GM10248 (cell line): ENCODE measurements around the gene TBC1D2B.
"Not testable (repeated sequence)": the region's sequence is repeated elsewhere in the genome, so short reads cannot be mapped to it uniquely, and the experiment has no call there.

Experiments
- CTCF ChIA-PET: fragments of 300-600 bp; sonication (Branson Sonifier 250); formaldehyde crosslinking; extraction: SDS; loops from one replicate; lab custom pipeline; 2021; ENCODE audit warnings: antibody characterized with exemption; lab: Yijun Ruan, JAX
- POLR2A ChIA-PET: fragments of 350-650 bp; sonication (Branson Sonifier 250); formaldehyde crosslinking; extraction: SDS; loops from one replicate; lab custom pipeline; 2020; ENCODE audit warnings: antibody characterized with exemption; lab: Yijun Ruan, JAX
- DNase-seq: peaks from one replicate; pipeline ENCODE4 v3.0.0; 2012; ENCODE audit errors: extremely low spot score
- CTCF ChIP-seq: IDR thresholded peaks from 2 replicates; pipeline ENCODE4 v1.5.1; 2012; ENCODE audit warnings: mild to moderate bottlenecking, low read depth; ENCODE audit errors: extremely low read depth, missing control alignments, control extremely low read depth

Gene TBC1D2B

GRCh38 chr15:77993374-77993911 lies 84.1 kb downstream of the TBC1D2B start:
- TF ChIP-seq CTCF, result no peak
- ChIA-PET POLR2A (no interaction called here), CTCF (interaction anchor here (1.0 to 1.5 kb wide), 3 partner anchors 26 to 115 kb away, joined by 3 to 5 read pairs (median 5); no protein-coding TSS in a partner anchor)
- no peak for DNase-seq

GRCh38 chr15:77992356-77993222 lies 84.9 kb downstream of the TBC1D2B start:
- no peak for TF ChIP-seq CTCF
- no peak for DNase-seq
- CTCF ChIA-PET, result interaction anchor here (1.5 kb wide), 1 partner anchor 116 kb away, joined by 5 read pairs; no protein-coding TSS in a partner anchor
- POLR2A ChIA-PET, result no interaction called here

GRCh38 chr15:77991658-77992201 lies 85.8 kb downstream of the TBC1D2B start:
- POLR2A ChIA-PET, result not testable (repeated sequence)

GRCh38 chr15:77991029-77991406 lies 86.5 kb downstream of the TBC1D2B start:
- CTCF ChIA-PET, result no interaction called here
- DNase-seq, result no peak
- POLR2A ChIA-PET, result no interaction called here
- TF ChIP-seq CTCF, result no peak

More at GRCh38 chr15:77991658-77992201, 85.8 kb downstream of the TBC1D2B start:
- CTCF ChIA-PET, DNase-seq: not testable (repeated sequence)

- ChIA-PET POLR2A (no interaction called here), CTCF (no interaction called here)
- TF ChIP-seq CTCF, result no peak
- DNase-seq, result no peak
These were observed 88.0 kb downstream of the TBC1D2B start for GRCh38 chr15:77989296-77990143.

GRCh38 chr15:77988347-77989295 lies 88.9 kb downstream of the TBC1D2B start:
- ChIA-PET CTCF (no interaction called here), POLR2A (no interaction called here)
- DNase-seq, result no peak
- TF ChIP-seq CTCF, result no peak

DNA sequence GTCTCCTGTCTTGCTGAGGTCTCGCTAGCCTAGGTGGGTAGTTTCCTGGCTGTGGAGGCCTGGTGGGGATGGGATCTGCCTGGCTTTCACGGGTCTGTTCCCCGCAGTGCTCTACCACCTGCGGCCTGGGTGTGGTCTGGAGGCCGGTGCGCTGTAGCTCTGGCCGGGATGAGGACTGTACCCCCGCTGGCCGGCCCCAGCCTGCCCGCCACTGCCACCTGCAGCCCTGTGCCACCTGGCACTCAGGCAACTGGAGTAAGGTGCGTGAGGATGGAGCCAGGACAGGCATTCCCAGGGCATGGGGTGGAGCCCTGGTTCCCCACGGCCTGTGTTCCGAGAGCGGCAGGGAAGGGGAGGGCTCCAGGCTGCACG lies 89.8 kb downstream of the TBC1D2B start:
- POLR2A ChIA-PET, CTCF ChIA-PET, DNase-seq: not testable (repeated sequence)
